NB4 (cell line): ENCODE results near the gene TMEM207.

Source experiments
- MYC ChIP-seq: IDR thresholded peaks from 2 replicates; pipeline ENCODE4 v1.6.1; 2011; ENCODE audit warnings: low read depth, low read length
- POLR2A ChIP-seq: IDR thresholded peaks from 2 replicates; pipeline ENCODE4 v1.6.1; 2011; ENCODE audit warnings: mild to moderate bottlenecking; ENCODE audit not compliant: insufficient read length; ENCODE audit errors: extremely low read depth
- TF ChIP-seq, protein P1 (sequence below): IDR thresholded peaks from one replicate; pipeline ENCODE4 v1.5.1; 2012; ENCODE audit warnings: low read depth, low read length
- TF ChIP-seq, protein P2 (sequence below): IDR thresholded peaks from 2 replicates; pipeline ENCODE4 v1.6.1; 2011; ENCODE audit warnings: low read depth, low read length

DNA sequence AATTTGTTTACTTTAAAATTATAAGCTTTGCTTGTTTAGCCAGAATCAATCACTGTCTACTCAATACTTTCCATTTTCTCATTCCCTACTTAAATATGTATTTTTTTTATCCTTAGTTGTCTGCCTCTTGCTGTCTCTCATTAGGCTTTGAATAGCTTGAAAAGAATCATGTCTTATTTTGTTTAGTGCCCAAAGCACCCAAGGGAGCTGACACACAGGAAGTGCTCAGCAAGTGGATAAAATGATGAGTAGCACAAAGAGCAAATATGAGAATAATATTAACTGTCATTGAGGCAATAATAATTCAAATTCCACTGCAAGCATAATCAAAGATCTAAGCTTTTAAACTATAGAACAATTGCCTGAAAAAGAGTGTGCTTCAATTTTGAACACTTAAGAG lies 45.2 kb upstream of the TMEM207 start:
- TF ChIP-seq, protein P1, sequence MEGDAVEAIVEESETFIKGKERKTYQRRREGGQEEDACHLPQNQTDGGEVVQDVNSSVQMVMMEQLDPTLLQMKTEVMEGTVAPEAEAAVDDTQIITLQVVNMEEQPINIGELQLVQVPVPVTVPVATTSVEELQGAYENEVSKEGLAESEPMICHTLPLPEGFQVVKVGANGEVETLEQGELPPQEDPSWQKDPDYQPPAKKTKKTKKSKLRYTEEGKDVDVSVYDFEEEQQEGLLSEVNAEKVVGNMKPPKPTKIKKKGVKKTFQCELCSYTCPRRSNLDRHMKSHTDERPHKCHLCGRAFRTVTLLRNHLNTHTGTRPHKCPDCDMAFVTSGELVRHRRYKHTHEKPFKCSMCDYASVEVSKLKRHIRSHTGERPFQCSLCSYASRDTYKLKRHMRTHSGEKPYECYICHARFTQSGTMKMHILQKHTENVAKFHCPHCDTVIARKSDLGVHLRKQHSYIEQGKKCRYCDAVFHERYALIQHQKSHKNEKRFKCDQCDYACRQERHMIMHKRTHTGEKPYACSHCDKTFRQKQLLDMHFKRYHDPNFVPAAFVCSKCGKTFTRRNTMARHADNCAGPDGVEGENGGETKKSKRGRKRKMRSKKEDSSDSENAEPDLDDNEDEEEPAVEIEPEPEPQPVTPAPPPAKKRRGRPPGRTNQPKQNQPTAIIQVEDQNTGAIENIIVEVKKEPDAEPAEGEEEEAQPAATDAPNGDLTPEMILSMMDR, result no peak
- TF ChIP-seq, protein P2, sequence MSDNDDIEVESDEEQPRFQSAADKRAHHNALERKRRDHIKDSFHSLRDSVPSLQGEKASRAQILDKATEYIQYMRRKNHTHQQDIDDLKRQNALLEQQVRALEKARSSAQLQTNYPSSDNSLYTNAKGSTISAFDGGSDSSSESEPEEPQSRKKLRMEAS, result no peak
- no peak for TF ChIP-seq MYC
- no peak for TF ChIP-seq POLR2A
